Inflammatory macrophage (primary cell): ENCODE measurements around the gene LRBA.
"Not testable (repeated sequence)": the region's sequence is repeated elsewhere in the genome, so short reads cannot be mapped to it uniquely, and the experiment has no call there.

Experiments used
- DNase-seq, 2 donors: peaks; one replicate each; pipeline ENCODE4 v3.0.0-alpha.2; 2020 to 2022

The LRBA gene

DNA sequence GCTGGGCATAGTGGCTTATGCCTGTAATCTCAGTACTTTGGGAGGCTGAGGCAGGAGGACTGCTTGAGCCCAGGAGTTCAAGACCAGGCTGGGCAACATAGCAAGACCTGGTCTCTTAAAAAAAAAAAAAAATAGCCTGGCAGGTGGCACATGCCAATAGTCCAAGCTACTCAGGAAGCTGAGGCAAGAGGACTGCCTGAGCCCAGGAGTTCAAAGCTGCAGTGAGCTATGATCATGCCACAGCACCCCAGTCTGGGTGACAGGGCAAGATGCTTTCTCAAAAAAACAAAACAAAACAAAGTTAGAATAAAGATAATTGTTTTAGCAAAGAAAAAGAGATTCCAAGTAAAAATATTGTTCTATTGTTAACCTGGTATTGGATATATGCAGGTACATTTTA, 75.0 kb downstream of the LRBA start:
- no peak for DNase-seq

DNA sequence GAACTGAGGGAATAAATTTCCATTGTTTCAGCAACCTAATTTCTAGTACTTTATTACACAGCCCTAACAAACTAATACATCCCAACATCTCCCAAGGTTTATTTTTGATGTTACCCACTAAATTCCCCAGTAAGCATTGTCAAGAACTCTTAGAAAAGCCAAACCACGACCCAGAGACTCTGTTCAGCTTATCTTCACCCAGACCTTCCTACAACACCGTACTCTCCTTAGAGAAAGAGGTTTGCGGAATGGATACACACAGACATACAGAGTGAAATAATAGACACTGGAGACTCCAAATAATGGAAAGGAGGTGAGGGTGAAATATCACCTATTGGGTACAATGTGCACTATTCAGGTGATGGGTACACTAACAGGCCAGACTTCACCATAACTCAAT, 75.6 kb downstream of the LRBA start:
- DNase-seq: no peak

DNA sequence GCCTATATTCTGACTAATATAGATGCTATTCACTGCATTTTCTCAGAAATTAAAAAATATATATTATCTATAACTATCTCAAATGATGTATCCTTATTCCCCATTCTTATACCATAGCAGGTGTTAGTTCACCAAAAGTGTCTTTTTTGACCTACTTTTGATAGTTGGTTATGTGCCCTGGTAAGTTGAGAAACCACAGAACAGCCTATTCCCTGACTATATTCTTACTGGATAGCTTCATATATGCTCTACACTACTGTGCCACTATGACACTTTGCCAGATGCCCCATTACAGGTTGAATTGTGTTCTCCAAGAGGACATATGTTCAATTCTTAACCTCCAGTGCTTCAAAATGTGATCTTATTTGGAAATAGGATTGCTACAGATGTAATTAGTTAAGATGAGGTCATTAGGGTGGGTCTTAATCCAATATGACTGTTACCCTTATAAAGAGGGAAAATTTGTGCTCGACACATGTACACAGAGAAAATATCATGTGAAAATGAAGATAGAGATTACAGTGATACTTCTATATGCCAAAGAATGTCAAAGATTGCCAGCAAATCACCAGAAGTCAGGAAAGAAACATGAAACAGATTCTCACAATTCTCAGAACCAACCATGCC, 76.1 kb downstream of the LRBA start:
- no peak for DNase-seq

DNA sequence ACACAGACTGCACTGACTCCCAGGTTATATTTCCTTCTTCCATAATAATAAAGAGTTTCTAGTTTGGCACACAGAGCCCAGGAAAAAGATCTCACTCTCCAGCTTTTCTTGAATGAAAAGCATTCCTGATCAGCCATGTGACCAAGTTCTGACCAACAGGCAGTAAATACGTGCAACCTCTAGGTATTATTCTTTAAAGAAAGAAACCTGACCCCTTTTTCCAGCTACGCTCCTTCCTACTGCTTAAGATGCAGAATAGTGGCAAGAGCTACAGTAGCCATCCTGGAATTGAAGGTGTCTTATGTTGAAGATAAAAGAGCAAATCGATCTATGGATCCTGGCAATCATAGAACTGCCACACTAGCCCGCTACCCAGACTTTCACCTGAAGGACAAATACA, 76.7 kb downstream of the LRBA start:
- DNase-seq: no peak

DNA sequence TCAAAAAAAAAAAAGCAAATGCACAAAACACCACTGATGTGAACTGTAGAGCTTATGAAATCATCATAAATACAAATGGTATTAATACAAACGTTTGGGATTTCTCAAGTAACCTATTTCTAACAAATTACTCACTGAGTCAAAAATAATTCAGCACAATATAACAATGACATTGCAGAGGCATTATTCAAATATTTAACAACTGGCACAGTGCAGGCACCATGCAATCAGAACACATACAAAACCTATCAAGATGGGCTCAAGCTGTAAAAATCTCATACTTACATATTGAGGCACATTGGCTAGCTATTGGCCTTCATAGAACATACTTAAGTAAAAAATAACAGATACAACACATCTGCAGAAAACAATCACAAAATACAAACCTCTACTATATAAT, 81.1 kb downstream of the LRBA start:
- no peak for DNase-seq

DNA sequence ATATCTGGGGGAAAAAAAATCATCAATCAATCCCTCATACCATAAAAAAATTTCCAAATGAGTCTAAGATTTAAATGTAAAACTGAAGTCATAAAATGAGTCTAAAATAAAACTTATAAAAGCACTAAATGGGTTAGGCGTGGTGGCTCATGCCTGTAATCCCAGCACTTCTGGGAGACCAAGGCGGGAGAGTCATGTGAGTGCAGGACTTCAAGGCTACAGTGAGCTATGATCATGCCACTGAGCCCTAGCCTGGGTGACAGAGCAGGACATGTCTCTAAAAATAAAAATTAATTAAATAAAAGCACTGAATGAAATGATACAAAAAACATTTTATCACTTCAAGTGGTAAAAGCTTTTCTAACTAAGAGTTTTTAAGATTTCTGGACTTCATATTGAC, 83.3 kb downstream of the LRBA start:
- no peak for DNase-seq

DNA sequence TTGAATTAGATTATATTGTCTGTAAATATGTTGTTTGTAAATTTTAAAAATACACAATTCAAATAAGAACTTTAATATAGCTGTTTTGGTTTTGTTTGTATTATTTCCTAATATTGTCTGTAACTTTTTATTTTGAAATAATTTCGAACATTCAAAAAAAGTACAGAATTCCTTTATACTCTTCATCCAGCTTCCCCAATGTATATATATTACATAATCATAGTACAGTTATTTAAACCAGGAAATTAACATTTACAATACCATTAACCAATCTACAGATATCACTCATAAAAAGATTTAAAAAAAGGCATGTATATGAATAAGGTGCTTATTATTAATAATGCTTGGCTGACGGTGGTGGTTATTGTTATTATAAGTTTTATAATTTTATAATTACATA, 84.1 kb downstream of the LRBA start:
- DNase-seq: no peak

DNA sequence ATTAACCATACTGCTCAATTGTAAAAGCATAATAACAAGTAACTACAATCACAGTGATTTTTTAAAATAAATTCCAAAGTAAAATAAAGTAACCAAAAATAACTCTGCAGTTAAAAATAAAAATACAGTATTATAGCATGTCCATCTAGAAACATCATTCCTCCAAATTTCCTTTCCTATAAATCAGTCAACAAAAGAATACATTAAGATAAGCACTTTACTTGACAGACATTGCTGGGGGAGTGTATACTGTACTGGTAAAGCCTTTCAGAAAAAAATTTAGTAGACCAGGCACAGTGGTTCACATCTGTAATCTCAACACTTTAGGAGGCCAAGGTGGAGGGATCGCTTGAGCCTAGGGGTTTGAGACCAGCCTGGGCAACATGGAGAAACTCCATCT, 91.1 kb downstream of the LRBA start:
- no peak for DNase-seq

DNA sequence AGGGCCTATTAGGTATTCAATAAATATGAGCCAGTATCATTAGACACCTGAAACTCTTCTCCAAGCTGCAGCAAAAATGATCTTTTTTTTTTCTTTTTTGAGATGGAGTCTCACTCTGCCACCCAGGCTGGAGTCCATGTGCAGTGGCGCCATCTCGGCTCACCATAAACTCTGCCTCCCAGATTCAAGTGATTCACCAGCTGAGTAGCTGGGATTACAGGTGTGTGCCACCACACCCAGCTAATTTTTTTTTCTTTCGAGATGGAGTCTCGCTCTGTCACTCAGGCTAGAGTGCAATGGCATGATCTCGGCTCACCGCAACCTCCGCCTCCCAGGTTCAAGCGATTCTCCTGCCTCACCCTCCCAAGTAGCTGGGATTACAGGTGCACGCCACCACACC, 93.6 kb downstream of the LRBA start:
- not testable (repeated sequence) for DNase-seq

DNA sequence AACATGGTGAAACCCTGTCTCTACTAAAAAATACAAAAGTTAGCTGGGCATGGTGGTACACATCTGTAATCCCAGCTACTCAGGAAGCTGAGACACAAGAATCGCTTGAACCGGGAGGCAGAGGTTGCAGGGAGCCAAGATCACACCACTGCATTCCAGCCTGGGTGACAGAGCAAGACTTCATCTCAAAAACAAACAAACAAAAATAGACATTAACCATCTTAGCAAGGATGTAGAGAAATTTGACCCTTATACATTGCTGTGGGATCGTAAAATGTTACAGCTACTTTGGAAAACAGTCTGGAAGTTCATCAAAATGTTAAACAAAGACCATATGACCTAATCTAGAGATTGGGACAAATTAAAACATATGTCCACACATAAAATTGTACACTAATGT, 96.5 kb downstream of the LRBA start:
- DNase-seq: not testable (repeated sequence)

DNA sequence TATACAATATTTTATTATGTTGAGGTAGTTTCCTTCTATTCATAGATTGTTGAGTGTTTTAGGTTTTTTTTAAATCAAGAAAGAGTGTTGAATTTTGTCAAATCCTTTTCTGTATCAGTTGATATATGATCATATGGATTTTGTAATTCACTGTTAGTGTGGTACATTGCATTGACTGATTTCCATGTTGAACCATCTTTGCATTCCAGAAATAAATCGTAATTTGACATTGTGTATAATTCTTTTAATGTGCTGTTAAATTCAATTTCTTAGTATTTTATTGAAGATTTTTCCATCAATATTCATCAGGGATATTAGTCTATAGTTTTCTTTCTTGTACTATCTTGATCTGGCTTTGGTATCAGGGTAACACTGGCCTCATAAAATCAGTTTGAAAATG, 103.8 kb downstream of the LRBA start:
- no peak for DNase-seq

DNA sequence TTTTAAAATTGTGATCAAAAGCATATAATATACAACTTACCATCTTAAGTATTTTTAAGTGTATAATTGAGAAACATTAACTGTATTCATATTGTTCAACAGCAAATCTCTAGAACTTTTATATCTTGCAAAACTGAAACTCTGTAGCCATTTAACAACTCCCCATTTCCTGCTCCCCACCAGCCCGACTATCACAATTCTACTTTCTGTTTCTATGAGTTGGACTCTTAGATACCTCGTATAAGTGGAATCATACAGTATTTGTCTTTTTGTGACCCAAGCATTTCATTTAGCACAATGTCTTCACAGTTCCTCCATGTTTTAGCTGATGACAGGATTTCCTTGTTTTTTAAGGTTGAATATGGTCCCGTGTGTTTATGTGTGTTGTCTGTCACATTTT, 106.0 kb downstream of the LRBA start:
- DNase-seq: no peak

DNA sequence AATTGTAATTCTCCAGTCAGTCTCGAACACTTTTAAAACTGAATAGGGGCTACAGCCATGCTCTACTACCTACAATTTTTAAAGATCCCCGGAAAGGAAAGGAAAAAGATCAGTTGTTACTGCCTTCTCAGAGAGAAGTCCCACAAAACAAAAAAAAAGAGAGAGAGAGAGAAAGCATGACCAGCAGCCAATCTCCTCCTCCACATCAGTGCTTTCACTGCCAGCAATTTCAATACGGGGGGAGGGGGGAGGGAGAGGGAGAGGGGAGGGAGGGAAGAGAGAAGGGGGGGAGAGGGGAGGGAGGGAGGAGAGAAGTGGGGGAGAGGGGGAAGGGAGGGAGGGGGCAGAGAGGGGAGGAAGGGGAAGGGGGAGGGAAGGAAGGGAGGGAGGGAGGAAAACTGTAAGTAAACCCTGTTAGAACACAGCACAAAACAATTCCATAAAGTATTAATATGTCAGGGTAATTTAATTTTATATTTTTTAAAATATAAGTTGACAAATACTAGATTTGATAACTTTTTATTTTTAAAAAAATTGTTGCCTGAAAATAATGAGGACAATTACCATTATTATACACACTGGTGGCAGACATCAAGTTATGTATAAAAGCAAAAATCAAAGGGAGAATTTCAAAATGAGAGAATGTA, 108.0 kb downstream of the LRBA start:
- no peak for DNase-seq

DNA sequence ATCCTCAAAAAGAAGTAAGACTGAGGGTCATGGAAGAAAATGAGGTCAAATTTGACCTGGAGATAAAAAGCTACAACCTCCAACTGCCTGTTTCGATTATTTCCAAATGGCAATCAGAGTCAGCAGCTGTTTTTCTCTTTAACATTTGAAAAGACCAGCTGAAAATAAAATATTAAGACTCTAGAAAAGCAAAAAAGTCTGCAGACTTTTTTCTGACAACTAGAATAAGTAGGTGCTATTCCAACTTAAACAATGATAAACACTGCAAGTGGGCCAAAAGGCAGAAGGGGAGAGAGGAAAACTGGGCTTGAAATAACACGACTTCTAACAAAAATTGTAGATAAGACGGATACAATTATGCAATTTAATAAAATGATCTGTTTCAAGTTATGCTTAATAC, 110.4 kb downstream of the LRBA start:
- DNase-seq: no peak

DNA sequence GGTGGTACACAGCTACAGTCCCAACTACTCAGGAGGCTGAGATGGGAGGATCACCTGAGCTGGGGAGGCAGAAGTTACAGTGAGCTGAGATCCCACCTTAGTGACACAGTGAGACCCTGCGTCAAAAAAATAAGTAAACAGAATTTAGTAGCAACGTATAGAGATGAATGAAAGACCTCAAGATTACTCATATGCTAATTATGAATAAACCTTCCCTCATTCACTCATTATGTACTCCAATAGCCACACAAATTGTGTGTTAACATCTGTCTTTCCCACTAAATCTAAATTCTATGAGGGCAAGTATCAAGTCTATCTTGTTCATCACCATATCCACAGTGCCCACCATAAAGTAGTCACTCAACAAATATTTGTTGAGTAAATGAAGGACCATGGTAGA, 111.5 kb downstream of the LRBA start:
- DNase-seq: no peak

DNA sequence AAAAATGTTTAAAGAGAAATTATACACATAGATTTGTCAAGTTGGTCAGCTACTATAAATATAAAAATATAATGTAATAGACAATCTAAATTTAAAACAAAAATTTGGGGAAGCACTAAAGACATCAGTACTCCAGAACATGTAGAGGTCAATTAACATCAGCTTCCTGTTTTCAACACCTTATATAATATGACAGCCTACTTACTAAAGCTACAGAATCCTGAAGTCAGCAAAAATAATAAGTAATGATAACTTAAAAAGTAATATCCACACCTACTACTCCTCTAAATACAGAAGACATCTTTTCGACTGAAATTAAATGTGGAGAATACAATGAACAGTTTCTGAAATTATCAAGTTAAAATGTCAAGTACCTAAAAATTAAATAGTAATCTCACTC, 118.6 kb downstream of the LRBA start:
- no peak for DNase-seq

DNA sequence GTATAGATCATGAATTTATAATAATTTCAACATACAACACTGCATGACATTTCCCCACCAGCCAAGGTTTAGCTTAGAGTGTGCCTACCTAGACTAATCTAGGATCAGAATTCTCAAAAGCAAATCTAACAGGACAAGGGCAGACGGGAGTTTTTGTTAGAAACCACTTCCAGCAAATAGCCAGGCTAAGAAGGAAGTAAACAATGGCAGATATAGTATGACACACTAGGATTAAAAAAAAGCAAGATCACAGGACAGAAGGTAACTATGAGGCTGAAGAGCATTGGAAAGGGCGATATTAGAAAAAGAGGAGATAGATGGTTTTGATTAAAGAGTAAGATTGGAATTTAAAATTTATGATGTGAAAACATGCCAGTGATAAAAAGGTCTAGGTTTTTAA, 124.8 kb downstream of the LRBA start:
- no peak for DNase-seq

DNA sequence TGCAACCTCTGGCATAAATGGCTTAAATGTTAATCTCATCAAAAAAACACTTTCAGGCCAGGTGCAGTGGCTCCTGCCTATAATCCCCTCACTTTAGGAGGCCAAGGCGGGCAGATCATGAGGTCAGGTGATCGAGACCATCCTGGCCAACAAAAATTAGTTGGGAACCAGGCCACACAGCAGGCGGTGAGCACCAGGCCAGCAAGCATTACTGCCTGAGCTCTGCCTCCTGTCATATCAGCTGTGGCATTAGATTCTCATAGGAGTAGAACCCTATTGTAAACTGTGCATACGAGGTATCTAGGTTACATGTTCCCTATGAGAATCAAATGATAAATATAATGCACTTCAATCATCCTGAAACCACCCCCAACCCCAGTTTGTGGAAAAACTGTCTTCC, 125.8 kb downstream of the LRBA start:
- no peak for DNase-seq

DNA sequence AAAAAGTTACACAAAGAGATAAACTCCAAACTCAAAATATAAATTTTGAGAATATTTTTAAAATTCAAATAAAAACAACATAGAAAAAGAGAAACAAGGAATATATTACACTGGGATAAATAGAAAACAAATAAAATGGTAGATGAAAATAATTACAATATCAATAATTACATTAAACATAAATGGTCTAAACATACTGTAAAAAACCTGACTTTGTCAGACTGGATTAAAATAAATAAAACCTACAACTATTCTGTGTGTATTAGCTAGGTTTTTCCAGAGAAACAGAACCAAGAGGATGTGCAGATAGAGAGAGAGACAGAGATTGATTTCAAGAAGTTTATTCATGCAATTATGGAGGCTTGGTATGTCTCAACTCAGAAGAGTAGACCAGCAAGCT, 126.5 kb downstream of the LRBA start:
- no peak for DNase-seq

DNA sequence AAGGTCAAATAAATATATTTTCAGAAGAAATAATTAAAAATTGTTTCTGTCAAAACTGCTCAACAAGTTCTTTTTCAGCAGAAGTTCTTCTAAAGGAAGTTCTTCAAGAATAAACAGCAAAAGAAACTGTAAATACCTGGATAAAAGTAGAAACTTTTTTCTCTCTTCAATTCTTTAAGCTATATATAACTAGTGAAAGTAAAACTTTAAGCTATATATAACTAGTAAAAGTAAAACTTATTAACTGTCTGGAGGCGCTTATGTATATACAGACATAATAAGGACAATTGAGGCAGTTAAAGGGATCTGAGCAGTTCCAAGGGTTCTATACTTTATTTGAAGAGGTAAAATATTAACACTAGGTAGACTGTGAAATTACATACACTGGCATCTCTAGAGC, 126.9 kb downstream of the LRBA start:
- DNase-seq: no peak

DNA sequence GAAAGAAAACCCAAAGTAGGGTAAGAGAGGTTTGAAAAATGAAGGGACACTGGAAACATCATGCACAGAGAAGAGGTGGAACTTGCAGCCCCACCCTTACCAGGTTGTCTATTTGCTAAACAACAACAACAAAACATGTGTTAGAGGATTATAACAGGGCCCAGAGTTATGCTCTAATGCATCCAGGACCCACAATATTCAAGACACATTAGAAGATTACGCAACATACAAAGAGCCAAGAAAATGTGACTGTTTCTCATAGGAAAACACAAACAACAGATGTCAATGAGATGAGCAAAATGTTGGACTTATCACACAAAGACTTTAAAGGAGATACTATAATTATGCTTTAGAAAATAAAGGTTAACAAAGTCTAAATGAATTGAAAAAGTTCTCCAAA, 128.5 kb downstream of the LRBA start:
- DNase-seq: no peak

DNA sequence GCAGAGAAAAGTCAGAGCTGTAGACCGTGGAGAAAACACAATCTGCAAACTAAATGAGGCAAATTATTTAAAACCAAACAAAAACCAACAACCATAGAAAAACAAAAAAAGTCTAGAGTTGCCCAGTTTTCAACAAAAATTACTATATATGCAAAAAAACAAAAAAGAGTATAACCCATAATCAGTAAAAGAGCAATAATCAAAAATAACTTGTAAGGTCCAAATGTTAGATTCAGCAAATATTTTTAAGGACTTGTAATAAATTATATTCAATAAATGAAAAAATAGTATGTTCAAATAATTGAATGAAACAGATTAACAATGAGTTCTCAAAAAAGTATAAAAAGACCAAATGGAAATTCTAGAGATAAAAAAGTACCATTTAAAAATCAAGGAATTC, 130.5 kb downstream of the LRBA start:
- no peak for DNase-seq

DNA sequence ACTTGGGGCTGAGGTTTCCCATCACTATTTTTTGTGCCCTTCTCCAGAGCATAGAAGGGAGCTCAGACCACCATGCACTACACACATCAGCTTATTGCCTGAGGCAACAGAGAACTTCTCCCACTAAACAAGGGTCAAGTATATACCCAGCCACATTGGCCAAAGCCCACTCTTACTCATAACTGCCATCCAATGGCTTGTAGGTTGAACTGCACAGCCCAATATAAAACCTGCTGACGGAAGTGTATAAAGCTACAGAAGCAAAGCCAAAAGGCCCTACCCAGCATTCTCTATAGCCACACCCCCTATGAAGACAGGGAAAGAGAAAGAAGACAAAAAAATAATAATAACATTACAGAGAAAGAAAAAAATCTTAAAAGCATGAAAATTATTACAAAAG, 139.7 kb downstream of the LRBA start:
- no peak for DNase-seq

DNA sequence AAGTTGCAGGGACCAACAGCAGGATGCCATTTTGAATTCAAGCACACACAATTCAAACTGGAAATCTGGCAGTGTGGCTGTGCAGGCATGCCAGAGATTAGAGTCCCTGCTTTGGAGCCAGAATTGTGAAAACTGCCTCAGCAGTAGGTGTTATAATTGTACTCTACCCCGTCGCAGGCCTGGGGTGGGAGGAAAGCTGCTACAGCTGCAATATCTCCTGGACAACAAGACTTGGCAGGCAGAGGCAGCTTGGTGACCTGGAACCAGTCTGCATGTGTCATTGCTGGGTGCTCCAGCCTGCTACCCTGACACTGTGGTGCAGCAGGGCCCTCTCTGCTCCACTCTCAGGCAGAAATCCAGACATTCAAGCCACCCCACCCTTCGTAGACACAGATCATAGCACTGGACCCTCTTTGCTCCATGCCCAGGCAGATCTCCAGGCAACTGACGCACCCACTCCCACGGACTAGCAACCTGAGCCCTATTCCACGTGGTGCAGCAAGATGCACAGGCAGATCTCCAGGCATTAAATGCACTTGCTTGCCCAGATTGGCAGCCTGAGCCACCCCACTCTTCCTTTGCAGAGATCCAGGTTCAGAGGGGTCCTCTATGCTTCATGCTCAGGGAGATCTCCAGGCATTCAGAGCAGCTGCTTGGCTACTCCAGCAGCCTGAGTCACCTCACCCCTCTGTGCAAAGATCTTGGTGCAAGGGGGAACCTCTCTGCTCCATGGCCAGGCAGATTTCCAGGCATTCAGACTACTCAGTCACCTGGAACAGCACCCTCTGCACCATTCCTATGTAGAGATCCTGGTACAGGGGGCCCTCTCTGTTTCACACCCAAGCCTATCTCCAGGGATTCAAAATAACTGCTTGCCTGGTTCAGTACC, 140.5 kb downstream of the LRBA start:
- DNase-seq: no peak
